Cardiac atrium fibroblast (primary cell): ENCODE results near the gene HIGD1B. TPM values are rescaled to one million over a fixed set of nuclear protein-coding genes. Genes with fewer than 3 reads are reported as not detected.

Source experiments
- total RNA-seq: library from RNA; depleted of rRNA; stranded (reverse); fragments of >200 nt; gene quantifications from 2 replicates; pipeline ENCODE4 v1.2.3, GENCODE V29; 2015

Gene HIGD1B
- not detected in 2 replicates for total RNA-seq

DNA sequence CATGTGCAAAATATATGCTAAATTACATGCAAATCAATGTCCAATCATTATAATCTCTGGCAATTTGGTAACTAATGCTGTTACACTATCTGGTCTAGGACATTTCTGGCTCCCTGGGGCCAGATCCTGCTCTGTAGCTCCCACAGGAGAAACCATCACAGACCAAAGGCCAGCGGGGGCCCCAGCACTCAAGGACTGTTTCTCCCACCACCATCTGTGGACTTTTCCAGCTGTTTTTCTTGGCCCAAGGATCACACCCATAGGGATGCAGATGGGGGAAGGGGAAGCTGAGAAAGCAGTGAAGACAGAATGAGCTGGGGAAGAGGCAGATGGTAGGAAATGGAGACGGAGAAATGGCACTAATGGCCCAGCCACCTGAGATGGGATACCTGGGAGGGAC, at the start of gene HIGD1B:
Gene HIGD1B, plus strand, starts transcription at position 298 of the 400 bp plus-strand sequence. CDS start 270 bp downstream, outside the sequence.

DNA sequence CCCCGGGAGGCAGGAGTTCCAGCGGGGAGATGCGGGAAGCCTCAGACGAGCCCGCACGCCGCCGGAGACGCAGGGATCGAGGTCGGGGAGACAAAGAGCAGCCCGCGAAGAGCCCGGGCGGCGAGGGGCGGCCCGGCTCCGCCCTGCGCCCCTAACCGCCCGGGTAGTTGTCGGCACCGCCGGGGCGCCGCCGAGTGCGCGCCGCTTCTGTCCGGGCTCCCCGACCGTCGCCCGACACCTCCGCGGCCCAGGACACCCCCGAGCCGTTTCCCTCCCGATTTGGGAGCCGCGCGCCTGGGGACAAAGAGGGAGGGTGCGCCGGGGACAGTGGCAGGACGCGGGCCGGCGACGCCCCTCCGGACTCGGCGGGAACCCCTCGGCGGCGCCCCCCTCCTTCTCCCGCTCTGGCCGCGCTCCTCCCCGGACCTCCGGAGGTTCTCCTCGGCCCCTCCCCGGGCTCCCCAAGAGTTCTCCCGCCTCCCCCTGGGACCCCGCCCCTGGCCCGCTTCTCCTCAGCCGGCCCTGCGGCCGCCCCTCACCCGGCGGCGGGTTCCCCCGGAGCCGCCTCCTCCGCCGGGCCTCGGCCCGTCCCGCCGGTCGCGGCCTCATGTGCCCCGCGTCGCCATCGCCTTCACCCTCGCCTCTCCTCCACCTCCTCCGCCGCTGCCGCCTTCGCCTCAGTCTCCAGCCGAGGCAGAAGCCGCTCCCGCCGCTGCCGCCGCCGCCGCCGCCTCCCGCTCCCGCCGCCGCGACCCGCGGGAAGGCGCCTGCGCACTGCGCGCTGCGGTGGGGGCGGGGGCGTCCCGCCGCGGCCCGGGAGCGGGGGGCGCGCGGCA, 17.9 kb upstream of the HIGD1B start, which contains the start of gene GJC1:
Gene GJC1, minus strand, starts transcription at position 765 of the 836 bp plus-strand sequence. CDS start 24,470 bp downstream, outside the sequence.

GRCh38 chr17:44899074-44899782, 51.5 kb downstream of the HIGD1B start, which contains the start of gene EFTUD2:
Gene EFTUD2 (minus strand): TSS chr17:44899445. CDS start chr17:44894521, 4,924 bp downstream.

Other genes with a start within 250 kb of the HIGD1B start
- under 0.01 TPM in 1 of 2 replicates, not detected in the other for gene MEIOC, start 191.4 kb upstream of the HIGD1B start, total RNA-seq
- gene CCDC43, start 158.1 kb upstream of the HIGD1B start, total RNA-seq = 16.4 and 22.8 TPM in 2 replicates
- gene DBF4B, start 139.2 kb upstream of the HIGD1B start, total RNA-seq = 4.2 and 4.4 TPM in 2 replicates
- 1.5 and 2.2 TPM in 2 replicates for gene ADAM11, start 88.9 kb upstream of the HIGD1B start, total RNA-seq
- 4.7 and 5.3 TPM in 2 replicates for gene GJC1, start 17.6 kb upstream of the HIGD1B start, total RNA-seq
- gene EFTUD2, start 51.6 kb downstream of the HIGD1B start, total RNA-seq = 43.3 and 43.9 TPM in 2 replicates
- not detected in 2 replicates for gene GFAP, start 67.6 kb downstream of the HIGD1B start, total RNA-seq
- 4.2 and 5.2 TPM in 2 replicates for gene KIF18B, start 99.9 kb downstream of the HIGD1B start, total RNA-seq
- gene C1QL1, start 120.4 kb downstream of the HIGD1B start, total RNA-seq = 1.5 TPM in 1 of 2 replicates, not detected in the other
- 24.9 and 27.1 TPM in 2 replicates for gene DCAKD, start 203.7 kb downstream of the HIGD1B start, total RNA-seq
- gene NMT1, start 213.4 kb downstream of the HIGD1B start, total RNA-seq = 59.3 and 75.5 TPM in 2 replicates